ENCODE measurements around the gene TPM3. TPM values are rescaled to one million over a fixed set of nuclear protein-coding genes. Genes with fewer than 3 reads are reported as not detected.
A peak's percentile ranks its signal among the peaks of the same experiment; 100 is the strongest.

The TPM3 gene
- total RNA-seq, 1 experiment from 2014 or later: 545 TPM

GRCh38 chr1:154186177-154186576 lies 5.7 kb downstream of the TPM3 start:
- no peaks in the 10 kb centered on the region for H3K27me3 ChIP-seq (ENCODE audit: control insufficient read depth, insufficient read depth, low read length)
- in situ Hi-C loops (cut with HindIII; ENCODE audit: low pct_unique_long_range_greater_than_20kb, low sequenced_read_pairs) (no loop called here), intact Hi-C loops (cut with micrococcal nuclease; ENCODE audit: unreplicated experiment) (no loop called here)
- no peak overlapping the region for H3K27ac ChIP-seq (ENCODE audit: low read length)
- H3K36me3 ChIP-seq (ENCODE audit: control insufficient read depth, insufficient read depth, low read length): peaks cover 7% of the 10 kb centered on the region; the same call in 1 of the 2 replicates
- H3K4me1 ChIP-seq (ENCODE audit: control insufficient read depth, insufficient read depth, low read length): peaks cover 7% of the 10 kb centered on the region
- BruUV-seq (replicated peaks): no TSS peak
- no peak for TF ChIP-seq REST (IDR thresholded peaks at IDR 0.05; ENCODE audit: insufficient read depth in 1 of 2, low read depth in 2 of 2, low read length in 1 of 2)
- TF ChIP-seq, protein P1, sequence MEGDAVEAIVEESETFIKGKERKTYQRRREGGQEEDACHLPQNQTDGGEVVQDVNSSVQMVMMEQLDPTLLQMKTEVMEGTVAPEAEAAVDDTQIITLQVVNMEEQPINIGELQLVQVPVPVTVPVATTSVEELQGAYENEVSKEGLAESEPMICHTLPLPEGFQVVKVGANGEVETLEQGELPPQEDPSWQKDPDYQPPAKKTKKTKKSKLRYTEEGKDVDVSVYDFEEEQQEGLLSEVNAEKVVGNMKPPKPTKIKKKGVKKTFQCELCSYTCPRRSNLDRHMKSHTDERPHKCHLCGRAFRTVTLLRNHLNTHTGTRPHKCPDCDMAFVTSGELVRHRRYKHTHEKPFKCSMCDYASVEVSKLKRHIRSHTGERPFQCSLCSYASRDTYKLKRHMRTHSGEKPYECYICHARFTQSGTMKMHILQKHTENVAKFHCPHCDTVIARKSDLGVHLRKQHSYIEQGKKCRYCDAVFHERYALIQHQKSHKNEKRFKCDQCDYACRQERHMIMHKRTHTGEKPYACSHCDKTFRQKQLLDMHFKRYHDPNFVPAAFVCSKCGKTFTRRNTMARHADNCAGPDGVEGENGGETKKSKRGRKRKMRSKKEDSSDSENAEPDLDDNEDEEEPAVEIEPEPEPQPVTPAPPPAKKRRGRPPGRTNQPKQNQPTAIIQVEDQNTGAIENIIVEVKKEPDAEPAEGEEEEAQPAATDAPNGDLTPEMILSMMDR (IDR thresholded peaks at IDR 0.05): peak; percentile 81
- no peak overlapping the region for H3K4me3 ChIP-seq (ENCODE audit: low read depth in 2 of 2, low read length in 2 of 2)
- DNase-seq (ENCODE audit: low read depth, low spot score) (no peak), ATAC-seq (no peak)
- POLR2A ChIA-PET: no interaction called here
- H3K9me3 ChIP-seq (ENCODE audit: control insufficient read depth, insufficient read depth, low read depth, low read length): no peaks in the 10 kb centered on the region
- CTCF ChIA-PET: no interaction called here

GRCh38 chr1:154183046-154183915 lies 8.6 kb downstream of the TPM3 start:
- in situ Hi-C loops (cut with HindIII; ENCODE audit: low pct_unique_long_range_greater_than_20kb, low sequenced_read_pairs): no loop called here
- ChIA-PET POLR2A (no interaction called here), CTCF (no interaction called here)
- intact Hi-C loops (cut with micrococcal nuclease; ENCODE audit: unreplicated experiment): no loop called here
- Histone ChIP-seq H3K36me3 (ENCODE audit: control insufficient read depth, insufficient read depth, low read length) (peaks cover 15% of the 10 kb centered on the region), H3K27ac (ENCODE audit: low read length) (peak overlapping the region; percentile 93), H3K4me1 (ENCODE audit: control insufficient read depth, insufficient read depth, low read length) (peaks cover 36% of the 10 kb centered on the region), H3K4me3 (ENCODE audit: low read depth in 2 of 2, low read length in 2 of 2) (peak overlapping the region; percentile 86 to 92), H3K27me3 (ENCODE audit: control insufficient read depth, insufficient read depth, low read length) (no peaks in the 10 kb centered on the region), H3K9me3 (ENCODE audit: control insufficient read depth, insufficient read depth, low read depth, low read length) (no peaks in the 10 kb centered on the region)
- no TSS peak for BruUV-seq (replicated peaks)
- ATAC-seq (peak; percentile 97), DNase-seq (ENCODE audit: low read depth, low spot score) (peak; percentile 86)
- TF ChIP-seq POLR2AphosphoS5 (IDR thresholded peaks at IDR 0.05; ENCODE audit: low read depth, low read length) (peak; percentile 87), REST (IDR thresholded peaks at IDR 0.05; ENCODE audit: insufficient read depth in 1 of 2, low read depth in 2 of 2, low read length in 1 of 2) (peak in 1 of 2 experiments; percentile 66; a peak in 1 of 4 replicates)
- TF ChIP-seq, protein P1 (IDR thresholded peaks at IDR 0.05): no peak
